ENCODE data around the gene NUDT5.

The NUDT5 gene

DNA sequence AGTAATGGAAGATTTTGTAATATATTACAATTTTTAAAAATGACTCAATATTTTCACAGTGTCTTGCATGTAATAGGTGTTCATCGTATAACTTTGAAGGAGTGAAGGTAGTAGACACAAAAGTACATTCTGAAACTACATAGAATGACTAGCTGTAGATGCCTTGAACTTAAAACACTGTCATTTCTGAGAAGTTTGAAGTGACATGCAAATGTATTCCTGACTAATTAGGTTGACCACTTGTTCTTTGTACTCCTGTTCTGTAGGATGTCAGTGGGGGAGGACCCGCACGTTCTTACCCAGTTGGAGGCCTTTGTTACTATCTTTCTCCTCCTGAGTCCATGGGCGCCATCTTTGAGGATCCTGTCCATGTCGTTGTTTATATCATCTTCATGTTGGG, 35.0 kb downstream of the NUDT5 start:
- DNase-seq: no peak

DNA sequence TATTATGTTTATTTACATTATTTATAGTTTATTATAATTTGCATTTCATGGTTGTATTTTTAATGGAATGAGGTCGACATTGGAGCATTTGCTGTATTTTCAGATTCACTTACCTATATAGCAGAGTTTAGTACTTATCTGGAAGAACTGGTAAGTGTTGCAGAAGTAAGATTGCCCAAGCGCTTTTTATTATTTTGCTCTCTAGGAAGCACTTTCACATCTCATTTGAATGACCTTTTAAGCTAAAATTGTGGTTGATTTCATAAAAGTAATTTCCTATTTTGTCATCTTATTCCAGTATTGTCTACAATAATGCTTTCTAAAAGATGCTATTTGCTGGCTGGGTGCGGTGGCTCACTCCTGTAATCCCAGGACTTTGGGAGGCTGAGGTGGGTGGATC, 37.6 kb downstream of the NUDT5 start:
- DNase-seq: no peak

DNA sequence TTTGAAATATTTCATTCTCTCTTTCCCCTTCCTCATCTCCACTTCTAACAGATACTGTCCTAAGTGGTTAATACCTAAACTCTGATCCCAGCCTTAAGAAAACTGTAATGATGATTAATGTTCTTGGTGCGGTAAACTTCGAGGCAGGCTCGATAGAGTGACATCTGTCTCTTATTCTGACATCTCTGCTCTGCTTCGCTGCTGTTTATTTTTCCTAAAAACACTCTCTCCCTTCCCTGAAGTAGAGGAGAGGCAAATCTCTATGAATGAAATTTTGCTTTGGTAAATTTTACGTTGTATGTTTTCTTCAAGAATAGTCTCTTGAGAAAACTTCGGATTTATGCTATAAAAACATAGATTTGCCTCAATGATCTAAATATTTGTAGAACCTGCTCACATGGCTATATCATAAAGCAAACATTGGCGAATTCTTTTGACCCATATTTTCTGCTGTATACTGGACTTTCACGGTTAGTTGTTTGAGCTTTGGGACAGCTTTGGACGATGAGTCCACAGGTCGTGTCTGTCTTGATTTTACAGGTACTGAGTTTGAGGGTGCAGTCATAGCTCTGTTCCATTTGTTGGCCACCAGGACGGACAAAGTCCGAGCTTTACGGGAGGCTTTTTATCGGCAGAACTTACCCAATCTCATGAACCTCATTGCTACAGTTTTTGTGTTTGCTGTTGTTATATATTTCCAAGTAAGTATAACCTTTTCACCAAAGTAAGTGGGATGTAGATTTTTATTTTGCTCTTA, 39.1 kb downstream of the NUDT5 start:
- DNase-seq: no peak

DNA sequence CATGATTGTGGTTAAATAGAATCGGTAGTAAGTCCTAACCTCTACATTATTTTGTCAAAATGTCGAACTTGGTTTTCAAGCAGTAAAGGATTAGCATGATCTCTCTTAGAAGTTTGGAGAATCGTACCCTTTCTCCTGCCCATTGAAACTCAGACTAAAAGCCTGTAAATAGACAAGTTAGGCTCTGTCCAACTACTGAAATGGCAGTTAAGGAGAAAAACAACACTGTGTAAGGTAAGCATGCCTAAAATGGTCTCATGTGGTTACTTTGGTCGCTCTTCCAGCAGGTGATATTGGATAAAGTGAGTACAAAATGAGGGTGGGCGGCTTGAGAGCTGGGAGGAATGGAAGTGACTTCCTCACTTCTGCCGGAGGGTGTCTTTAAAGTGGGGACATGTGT, 41.2 kb downstream of the NUDT5 start:
- no peak for DNase-seq

DNA sequence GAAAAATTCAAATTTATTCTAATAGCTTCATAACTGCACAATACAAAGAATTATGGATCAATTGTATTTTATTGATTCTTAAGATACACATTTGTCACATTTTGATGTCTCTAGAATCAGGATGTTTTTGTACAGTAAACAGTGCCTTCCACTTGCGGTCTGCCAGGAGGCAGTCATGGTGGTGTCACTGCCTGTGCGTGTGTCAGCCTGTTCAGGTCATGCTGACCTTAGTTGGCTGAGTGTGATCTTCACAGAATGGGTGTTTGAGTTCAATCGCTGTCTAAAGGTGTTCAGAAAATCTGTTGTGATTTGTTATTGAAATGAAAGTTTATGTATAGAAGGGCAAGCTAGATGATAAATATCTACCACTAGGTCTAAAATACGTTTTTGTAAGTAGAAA, 45.5 kb downstream of the NUDT5 start:
- DNase-seq: no peak

DNA sequence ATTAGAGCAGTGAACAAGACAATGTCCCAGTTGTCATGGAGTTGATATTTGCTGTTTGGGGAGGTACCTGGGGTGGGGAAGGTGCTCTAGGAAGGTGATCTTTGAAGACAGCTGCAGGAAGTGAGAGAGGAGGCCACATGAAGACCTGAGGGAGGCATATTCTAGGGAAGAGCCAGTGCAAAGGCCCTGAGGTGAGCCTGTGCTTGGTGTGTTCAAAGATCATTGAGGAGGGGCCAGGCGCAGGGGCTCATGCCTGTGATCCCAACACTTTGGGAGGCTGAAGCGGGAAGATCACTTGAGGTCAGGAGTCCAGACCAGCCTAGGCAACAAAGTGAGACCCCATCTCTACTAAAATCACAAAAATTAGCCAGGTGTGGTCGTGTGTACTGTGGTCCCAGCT, 51.2 kb downstream of the NUDT5 start:
- no peak for DNase-seq

DNA sequence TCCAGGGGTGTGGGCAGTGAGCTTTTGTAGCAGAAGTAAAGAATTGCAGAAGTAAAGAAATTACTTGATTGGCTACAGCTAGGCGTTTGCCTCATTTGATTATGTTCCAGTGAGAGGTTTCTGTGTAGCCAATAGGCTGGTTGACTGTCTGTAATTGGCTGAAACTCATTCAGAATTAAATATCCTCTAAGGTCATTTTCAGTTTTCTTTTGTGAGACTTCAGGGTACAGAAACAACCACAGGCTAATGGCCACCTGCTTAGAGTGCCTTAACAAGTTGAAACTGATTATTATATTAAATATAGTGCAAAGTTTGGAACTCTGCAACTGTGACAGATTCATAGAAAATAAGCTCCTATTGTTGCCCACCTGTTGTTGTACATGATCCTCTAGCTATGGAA, 55.7 kb downstream of the NUDT5 start:
- DNase-seq: no peak

DNA sequence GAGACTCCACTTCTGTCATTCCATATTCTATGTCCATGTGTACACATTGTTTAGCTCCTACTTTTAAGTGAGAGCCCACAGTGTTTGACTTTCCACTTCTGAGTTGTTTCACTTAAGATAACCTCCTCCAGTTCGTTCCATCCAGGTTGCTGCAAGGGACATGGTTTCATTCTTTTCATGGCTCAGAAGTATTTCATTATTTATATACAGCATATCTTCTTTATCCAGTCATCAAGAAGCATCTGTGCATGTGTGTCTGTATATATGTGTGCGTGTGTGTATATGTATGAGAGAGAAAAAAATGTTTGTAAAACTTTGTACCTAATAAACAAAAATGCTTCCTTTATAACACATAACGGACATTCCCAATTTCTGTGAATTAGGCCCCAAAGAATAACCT, 60.1 kb downstream of the NUDT5 start:
- DNase-seq: no peak

DNA sequence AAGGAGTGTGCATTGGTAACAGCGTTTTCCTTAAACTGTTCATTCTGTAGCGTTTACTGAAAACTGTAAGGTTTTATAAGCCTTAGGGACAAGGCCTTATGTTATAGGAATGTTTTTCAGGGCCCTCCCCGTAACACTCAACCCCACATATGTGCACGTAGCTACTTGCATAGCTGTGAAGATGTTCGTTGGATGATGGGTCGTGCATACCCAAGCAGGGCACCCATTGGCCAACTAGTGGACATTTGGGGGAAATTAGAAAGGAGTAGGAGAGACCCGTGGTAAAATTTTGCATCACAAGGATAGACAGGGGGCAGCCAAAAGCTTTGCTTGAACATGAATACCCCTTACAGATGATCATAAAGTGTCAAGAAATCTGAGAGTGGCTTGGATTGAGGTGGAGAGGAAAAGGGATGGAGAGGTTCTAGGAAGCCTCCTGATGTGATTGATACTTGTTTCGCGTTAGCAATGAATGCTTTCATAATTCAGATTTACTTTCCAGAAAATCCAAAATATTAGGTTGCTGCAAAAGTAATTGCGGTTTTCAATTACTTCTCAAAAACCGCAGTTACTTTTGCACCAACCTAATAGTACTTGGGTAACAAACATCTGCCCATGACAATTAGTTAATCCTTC, 65.3 kb downstream of the NUDT5 start:
- DNase-seq: no peak

DNA sequence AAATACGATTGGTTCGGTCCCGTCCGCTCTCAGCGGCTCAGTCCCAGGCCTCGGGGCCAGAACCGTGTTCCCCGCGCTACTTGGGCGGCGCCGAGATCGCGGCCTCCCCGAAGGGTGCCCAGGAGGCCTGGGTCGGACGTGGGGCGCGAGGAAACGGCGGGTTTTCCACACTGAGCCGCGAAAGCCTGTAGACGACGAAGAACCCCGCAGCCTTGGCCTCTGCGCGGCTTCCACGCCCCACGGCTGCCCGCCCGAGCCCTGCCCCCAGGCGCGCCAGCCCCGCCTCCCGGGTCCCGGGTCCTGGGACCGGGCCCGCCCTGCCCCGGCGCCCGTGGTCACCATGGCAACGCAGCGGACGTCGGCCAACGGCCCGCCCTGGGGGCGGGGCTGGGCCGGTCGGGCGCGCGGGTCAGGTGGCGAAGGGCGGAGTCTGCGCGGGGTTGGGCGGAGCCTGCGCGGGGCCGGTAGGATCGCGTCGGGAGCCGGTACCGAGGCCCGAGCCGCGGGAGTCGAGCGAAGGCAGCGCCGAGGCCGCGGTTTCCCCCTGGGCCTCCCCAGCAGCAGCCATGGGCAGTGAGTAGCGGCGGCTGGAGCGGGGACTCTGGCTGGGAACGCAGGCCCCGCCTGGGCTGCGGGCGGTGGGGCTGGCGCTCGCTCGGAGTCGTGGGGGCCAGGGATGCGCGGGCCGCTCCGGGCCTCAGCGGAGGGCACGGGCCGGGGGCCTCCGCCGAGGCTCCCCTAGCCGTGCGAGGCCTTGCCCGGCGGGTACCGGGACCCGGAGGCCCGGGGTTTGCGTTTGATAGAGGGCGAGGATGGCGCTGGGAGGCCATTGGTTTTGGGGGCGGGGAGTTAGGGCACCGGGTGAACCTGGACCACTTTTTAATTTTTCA, 66.2 kb downstream of the NUDT5 start, which contains the start of gene SEC61A2:
SEC61A2 (plus strand) TSS at position 456 of the 890 bp plus-strand sequence; CDS start at position 567, 111 bp downstream.
- DNase-seq: peak; percentile 10

DNA sequence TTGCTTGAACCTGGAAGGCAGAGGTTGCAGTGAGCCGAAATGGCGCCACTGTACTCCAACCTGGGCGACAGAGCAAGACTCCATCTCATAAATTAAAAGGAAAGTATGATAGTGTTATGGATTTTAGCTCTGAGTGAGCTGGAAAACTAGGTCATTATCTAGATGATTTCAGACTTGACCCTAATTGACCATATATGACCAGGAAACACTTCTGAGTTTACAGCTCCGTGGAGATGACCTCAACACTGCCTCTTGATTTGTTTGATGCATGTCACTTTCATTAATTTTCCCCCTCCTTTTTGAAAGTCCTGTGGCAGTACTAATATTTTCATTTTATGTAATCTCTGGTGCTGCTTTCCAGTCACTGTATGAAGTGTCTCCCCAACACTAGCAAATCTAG, 74.0 kb downstream of the NUDT5 start:
- no peak for DNase-seq
